Hepatocyte (in vitro differentiated cells): ENCODE data around the gene GUCA1A. TPM values are rescaled to one million over a fixed set of nuclear protein-coding genes. Genes with fewer than 3 reads are reported as not detected.

ENCODE experiments used
- DNase-seq: peaks from one replicate; pipeline ENCODE4 v3.0.0-alpha.2; 2016; ENCODE audit warnings: low spot score
- H2AFZ ChIP-seq: fragments of 200-600 bp; sonication (generic); 2 replicates; pipeline ENCODE4 v1.6.0; 2016; ENCODE audit warnings: antibody characterized with exemption, mild to moderate bottlenecking
- H3K27ac ChIP-seq: fragments of 200-600 bp; sonication (generic); 2 replicates; pipeline ENCODE4 v1.5.1; 2016; ENCODE audit warnings: mild to moderate bottlenecking
- H3K27me3 ChIP-seq: fragments of 200-600 bp; sonication (generic); 2 replicates; pipeline ENCODE4 v1.6.1; 2016
- H3K36me3 ChIP-seq: fragments of 200-600 bp; sonication (generic); replicated peaks from 2 replicates; pipeline ENCODE4 v1.5.1; 2016; ENCODE audit warnings: low read depth; ENCODE audit not compliant: insufficient read depth
- H3K4me1 ChIP-seq: fragments of 200-600 bp; sonication (generic); 2 replicates; pipeline ENCODE4 v1.5.1; 2016; ENCODE audit warnings: mild to moderate bottlenecking, moderate library complexity; ENCODE audit not compliant: insufficient read depth
- H3K4me2 ChIP-seq: fragments of 200-600 bp; sonication (generic); 2 replicates; pipeline ENCODE4 v1.6.0; 2016
- H3K4me3 ChIP-seq: fragments of 200-600 bp; sonication (generic); 2 replicates; pipeline ENCODE4 v1.5.1; 2016; ENCODE audit warnings: mild to moderate bottlenecking
- H3K79me2 ChIP-seq: fragments of 200-600 bp; sonication (generic); 2 replicates; pipeline ENCODE4 v1.6.0; 2017; ENCODE audit warnings: mild to moderate bottlenecking
- H3K9me2 ChIP-seq: fragments of 200-600 bp; sonication (generic); replicated peaks from 2 replicates; pipeline ENCODE4 v1.6.0; 2017; ENCODE audit warnings: mild to moderate bottlenecking; ENCODE audit not compliant: insufficient read depth
- H3K9me3 ChIP-seq: fragments of 200-600 bp; sonication (generic); 2 replicates; pipeline ENCODE4 v1.5.1; 2016; ENCODE audit warnings: low read depth, mild to moderate bottlenecking
- H4K20me1 ChIP-seq: fragments of 200-600 bp; sonication (generic); 2 replicates; pipeline ENCODE4 v1.6.0; 2016; ENCODE audit warnings: mild to moderate bottlenecking; ENCODE audit not compliant: insufficient read depth, poor library complexity, severe bottlenecking
- CTCF ChIP-seq: fragments of 200-600 bp; sonication (generic); IDR thresholded peaks from 2 replicates; pipeline ENCODE4 v1.5.1; 2016; ENCODE audit warnings: antibody characterized with exemption, mild to moderate bottlenecking; ENCODE audit not compliant: poor library complexity
- EZH2 ChIP-seq: fragments of 200-600 bp; sonication (generic); IDR thresholded peaks from 2 replicates; pipeline ENCODE4 v1.6.1; 2016; ENCODE audit warnings: antibody characterized with exemption, mild to moderate bottlenecking, borderline replicate concordance
- EZH2phosphoT487 ChIP-seq: fragments of 200-600 bp; sonication (generic); IDR thresholded peaks from one replicate; pipeline ENCODE4 v1.6.1; 2018; ENCODE audit warnings: antibody characterized with exemption, mild to moderate bottlenecking, low read depth, moderate library complexity; ENCODE audit not compliant: unreplicated experiment, severe bottlenecking
- WGBS: methylation state at CpG from one replicate; pipeline ENCODE4 v1.1.6; 2016; ENCODE audit warnings: low lambda C conversion rate; ENCODE audit errors: missing lambda C conversion rate; 5-methylcytosine and 5-hydroxymethylcytosine counted together
- polyA plus RNA-seq: library from polyadenylated mRNA; unstranded; fragments of >200 nt; fragmentation: Nextera tagmentation; extraction: Ambion mirVana; gene quantifications from 2 replicates; pipeline ENCODE4 v1.2.1, GENCODE V29; 2016
- total RNA-seq: library from RNA; depleted of rRNA; stranded (reverse); fragments of >200 nt; gene quantifications from 2 replicates; pipeline ENCODE4 v1.2.3, GENCODE V29; 2014

GUCA1A gene
- total and polyA plus RNA-seq, 2 experiments from 2014 or later: 0.43 to 0.75 TPM

- no peaks in the 10 kb centered on the region for H3K79me2 ChIP-seq
- no peaks in the 10 kb centered on the region for H3K9me2 ChIP-seq
- H3K27ac ChIP-seq: no peak overlapping the region
- no peaks in the 10 kb centered on the region for H3K36me3 ChIP-seq
- no peaks in the 10 kb centered on the region for H3K9me3 ChIP-seq
- no peaks in the 10 kb centered on the region for H4K20me1 ChIP-seq
- no peak overlapping the region for H3K4me2 ChIP-seq
- TF ChIP-seq EZH2 (no peak), EZH2phosphoT487 (no peak), CTCF (no peak)
- H3K4me3 ChIP-seq: no peak overlapping the region
- no peak for DNase-seq
- no peak overlapping the region for H2AFZ ChIP-seq
- WGBS: 90% methylated on average over 5 of the region's 5 CpGs
- no peaks in the 10 kb centered on the region for H3K27me3 ChIP-seq
- peaks cover 5% of the 10 kb centered on the region for H3K4me1 ChIP-seq
Measured at GRCh38 chr6:42153921-42154320, 19.2 kb upstream of the GUCA1A start.

DNA sequence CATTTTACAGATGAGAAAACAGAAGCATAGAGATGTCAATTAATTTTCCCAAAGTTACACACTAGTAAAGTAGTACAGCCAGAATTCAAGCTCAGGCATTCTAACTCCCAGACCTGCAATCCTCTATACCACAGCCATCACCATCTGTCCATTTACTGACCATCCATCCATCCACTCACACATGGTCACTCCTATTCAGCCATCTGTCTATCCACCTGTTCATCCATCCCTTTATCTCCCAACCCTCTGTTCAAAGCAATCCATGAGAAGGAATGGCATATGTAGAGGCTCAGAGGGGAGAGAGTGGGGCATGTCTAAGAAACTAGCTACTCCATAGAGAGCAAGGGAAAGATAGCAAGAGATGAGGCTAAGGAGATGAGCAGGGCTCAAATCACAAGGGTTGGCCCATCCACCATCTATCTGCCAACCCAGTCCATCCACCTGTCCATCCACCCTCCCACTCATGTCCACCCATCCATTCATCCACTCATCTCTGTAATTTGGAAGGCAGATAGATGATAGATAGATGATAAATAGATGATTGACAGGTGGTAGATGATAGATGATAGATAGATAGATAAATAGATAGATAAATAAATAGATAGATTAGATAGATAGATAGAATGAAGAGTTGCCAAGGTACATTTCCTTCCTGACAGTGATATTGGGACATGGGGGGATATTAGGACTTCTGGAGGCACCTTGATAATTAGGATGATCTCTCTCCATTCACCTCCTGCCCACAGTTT lies 18.5 kb upstream of the GUCA1A start:
- H3K27me3 ChIP-seq: no peaks in the 10 kb centered on the region
- H3K36me3 ChIP-seq: no peaks in the 10 kb centered on the region
- H4K20me1 ChIP-seq: no peaks in the 10 kb centered on the region
- no peaks in the 10 kb centered on the region for H3K9me2 ChIP-seq
- no peak overlapping the region for H3K4me2 ChIP-seq
- H3K79me2 ChIP-seq: no peaks in the 10 kb centered on the region
- H3K9me3 ChIP-seq: no peaks in the 10 kb centered on the region
- no peak overlapping the region for H3K27ac ChIP-seq
- H3K4me1 ChIP-seq: peaks cover 5% of the 10 kb centered on the region
- H2AFZ ChIP-seq: no peak overlapping the region
- no peak overlapping the region for H3K4me3 ChIP-seq
- no peak for DNase-seq
- TF ChIP-seq CTCF: no peak
- TF ChIP-seq EZH2phosphoT487: no peak
- no peak for TF ChIP-seq EZH2

- Histone ChIP-seq H2AFZ (no peak overlapping the region), H3K4me3 (no peak overlapping the region)
- no peak for DNase-seq
Measured at GRCh38 chr6:42155293-42155692, 17.9 kb upstream of the GUCA1A start.

More at GRCh38 chr6:42155293-42155692, 17.9 kb upstream of the GUCA1A start:
- H3K9me2 ChIP-seq: no peaks in the 10 kb centered on the region
- 91% methylated on average over 4 of the region's 4 CpGs for WGBS
- no peaks in the 10 kb centered on the region for H3K36me3 ChIP-seq
- H4K20me1 ChIP-seq: no peaks in the 10 kb centered on the region
- H3K9me3 ChIP-seq: no peaks in the 10 kb centered on the region
- peaks cover 5% of the 10 kb centered on the region for H3K4me1 ChIP-seq
- no peak overlapping the region for H3K27ac ChIP-seq
- no peaks in the 10 kb centered on the region for H3K27me3 ChIP-seq
- TF ChIP-seq EZH2phosphoT487 (no peak), CTCF (no peak), EZH2 (no peak)
- H3K79me2 ChIP-seq: no peaks in the 10 kb centered on the region
- no peak overlapping the region for H3K4me2 ChIP-seq
